HG03565 (cell line): ENCODE measurements around the gene GALNT6.
"Not testable (repeated sequence)": the region's sequence is repeated elsewhere in the genome, so short reads cannot be mapped to it uniquely, and the experiment has no call there.

Source experiments
- ATAC-seq: cut with Tn5 transposase; IDR thresholded peaks from one replicate; pipeline ENCODE4 v1.9.1; 2021; ENCODE audit warnings: mild to moderate bottlenecking, moderate library complexity; ENCODE audit not compliant: unreplicated experiment

The GALNT6 gene

DNA sequence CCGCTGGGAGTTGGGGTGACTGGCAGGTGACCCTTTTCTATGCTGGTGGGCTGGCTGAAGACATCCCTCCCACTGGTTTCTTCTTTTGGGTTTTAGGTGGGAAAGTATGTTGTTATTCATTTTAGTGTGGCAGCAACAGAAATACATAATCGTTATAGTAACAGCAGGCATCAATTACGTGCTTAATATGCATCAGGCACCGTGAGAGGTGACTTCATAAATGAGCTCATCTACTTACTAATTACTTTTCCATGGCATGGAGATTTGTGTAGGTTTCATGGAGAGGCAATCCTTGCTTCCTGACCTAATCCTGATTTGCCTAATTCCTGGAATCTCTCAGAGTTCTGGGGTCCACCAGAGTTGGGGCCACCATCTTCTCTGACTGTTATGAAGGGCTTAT lies 31.4 kb downstream of the GALNT6 start:
- ATAC-seq: no peak

DNA sequence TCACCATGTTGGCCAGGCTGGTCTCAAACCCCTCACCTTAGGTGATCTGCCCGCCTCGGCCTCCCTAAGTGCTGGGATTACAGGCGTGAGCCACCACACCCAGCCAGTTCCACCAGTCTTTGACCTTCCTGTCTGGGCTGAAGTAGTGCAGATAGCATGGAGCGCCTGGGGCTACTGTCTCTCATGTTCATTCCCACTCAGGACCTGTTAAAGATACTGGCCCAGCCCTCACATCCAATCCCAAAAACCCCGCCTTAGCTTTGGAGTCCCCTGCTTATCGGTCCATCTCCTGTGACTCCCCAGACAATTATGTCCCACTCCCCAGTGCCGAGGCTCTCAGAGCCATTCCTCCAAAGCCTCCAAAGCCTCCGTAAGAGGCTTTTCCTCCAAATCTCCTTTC lies 32.7 kb downstream of the GALNT6 start:
- no peak for ATAC-seq

- no peak for ATAC-seq
These were observed 33.7 kb downstream of the GALNT6 start for GRCh38 chr12:51357374-51358047.

GRCh38 chr12:51351913-51352532 lies 39.2 kb downstream of the GALNT6 start:
- ATAC-seq: no peak

DNA sequence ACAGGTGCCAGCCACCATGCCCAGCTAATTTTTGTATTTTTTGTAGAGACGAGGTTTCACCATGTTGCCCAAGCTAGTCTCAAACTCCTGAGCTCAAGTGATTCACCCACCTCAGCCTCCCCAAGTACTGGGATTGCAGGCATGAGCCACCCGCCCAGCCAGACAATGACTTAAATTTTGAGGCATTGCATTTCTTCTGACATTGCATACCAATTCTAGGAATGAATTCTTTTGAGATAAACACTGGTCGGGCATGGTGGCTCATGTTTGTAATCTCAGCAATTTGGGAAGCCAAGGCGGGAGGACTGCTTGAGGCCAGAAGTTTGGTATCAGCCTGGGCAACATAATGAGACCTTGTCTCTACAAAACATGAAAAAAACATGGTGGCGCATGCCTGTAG lies 42.2 kb downstream of the GALNT6 start:
- ATAC-seq: no peak

DNA sequence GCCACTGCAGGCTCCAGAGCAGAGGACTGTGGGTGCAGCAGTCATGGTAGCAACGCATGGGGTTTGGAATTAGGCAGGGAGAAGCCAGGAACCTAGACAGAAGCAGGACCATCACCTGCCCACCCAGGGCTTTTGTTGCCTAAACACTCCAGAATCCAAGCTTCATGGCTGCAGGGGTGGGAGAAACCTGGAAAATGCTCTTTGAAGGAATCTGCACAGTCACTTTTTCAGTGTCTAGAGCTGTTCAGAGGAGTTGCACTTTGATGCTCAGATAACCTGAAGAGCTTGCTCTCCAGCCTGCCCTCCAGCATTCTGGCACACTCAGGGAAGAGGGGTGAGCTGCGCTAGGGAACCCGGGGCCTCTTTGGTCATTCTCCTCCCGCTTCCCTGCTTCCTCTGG lies 43.1 kb downstream of the GALNT6 start:
- no peak for ATAC-seq

DNA sequence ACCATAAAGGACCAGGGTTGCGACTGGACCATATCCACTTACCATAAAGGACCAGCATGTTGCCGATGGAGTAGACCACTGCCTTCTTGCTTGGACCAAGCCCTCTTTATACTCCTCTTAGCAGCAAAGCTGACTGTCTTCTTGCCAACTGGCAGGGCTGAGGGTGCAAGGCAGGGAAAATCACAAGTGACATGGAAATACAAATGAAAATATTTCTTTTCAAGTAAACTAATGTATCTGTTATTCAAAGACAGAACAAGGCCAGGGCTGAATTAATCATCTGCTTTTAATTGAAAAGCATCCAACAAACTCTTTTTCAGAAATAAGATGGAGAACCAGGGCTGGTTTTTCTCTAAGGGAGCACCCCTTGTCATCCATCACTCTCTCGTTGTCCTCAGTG lies 44.6 kb downstream of the GALNT6 start, which contains the start of gene CELA1:
Gene CELA1 (minus strand): TSS at position 99 of the 400 bp plus-strand sequence. CDS start 41 bp downstream, at position 58.
- no peak for ATAC-seq

- ATAC-seq: no peak
These were observed 45.5 kb downstream of the GALNT6 start for GRCh38 chr12:51345681-51346080.

GRCh38 chr12:51343201-51343600 lies 48.0 kb downstream of the GALNT6 start:
- no peak for ATAC-seq

- ATAC-seq: no peak
These were observed 48.8 kb downstream of the GALNT6 start for GRCh38 chr12:51342416-51342815.

DNA sequence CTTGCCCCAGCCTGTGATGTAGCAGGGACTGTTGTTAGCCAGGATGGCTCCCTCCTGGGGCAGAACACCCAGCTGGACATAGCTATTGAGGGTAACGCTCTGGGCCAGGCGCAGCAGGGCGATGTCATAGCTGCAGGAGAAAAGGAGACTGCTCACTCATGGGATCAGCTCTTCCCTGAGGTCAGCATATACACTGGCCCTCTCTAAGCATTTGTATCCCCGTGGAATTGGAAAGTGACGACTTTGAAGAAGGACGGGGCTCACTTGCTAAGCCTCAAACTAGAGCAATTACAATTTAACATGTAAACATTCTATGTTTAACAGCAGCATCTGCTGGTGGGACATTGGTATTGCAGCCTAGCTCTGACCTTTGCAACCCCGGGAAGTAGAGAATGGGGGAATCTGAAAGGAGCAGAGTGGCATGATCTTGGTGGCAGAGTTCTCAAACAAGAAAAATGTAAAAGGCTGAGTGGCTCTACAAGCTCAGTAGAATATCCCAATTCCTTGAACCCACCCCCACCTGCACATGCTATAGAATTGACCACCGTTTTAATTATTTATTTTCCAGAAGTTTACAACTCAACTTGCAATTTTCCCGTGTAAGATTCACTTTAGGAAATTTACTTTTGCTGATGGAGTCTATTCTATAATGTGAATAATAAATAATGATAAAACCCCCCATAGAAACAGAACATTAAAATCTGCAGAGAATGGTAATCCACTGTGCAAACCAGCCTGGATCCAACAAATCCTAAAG lies 49.8 kb downstream of the GALNT6 start:
- no peak for ATAC-seq

DNA sequence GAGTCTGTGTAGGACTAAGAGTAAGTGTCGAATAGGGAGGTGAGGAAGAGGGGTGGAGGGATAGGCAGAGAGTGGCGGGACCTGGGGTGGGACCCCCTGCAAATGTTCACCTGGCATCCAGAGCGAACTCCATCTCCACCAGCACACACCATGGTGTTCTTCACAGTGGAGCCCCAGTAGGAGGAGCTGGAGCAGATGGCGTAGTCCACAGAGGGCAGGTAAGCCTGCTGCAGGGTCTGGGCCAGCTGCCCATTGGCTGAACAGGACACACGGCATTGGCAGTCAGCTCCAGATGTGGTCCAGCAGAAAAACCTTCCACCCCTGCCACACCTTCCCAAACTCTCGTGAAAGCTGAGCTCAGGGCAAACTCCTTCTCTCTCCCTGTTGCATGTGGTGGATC lies 51.5 kb downstream of the GALNT6 start:
- ATAC-seq: no peak

- not testable (repeated sequence) for ATAC-seq
These were observed 53.9 kb downstream of the GALNT6 start for GRCh38 chr12:51337336-51337735.

- no peak for ATAC-seq
These were observed 55.3 kb downstream of the GALNT6 start for GRCh38 chr12:51335931-51336330.

DNA sequence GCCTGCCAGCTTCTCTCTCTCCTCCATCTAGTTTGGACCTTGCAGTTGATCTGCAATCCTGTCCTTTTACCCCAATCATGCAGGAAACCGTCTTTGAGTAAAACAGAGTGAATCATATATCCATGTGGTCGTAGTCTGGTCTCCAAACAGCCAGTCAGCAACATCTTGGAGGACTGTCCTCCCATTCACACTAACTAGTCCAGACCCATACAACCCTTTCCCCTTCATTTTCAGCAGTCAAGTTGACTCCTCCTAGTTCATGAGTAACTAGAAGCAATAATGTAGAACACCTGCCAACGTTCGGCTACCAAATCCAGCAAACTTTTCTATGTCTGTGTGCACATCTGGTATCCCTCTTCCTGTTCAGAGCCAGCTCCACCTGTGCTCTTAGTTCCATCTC lies 56.4 kb downstream of the GALNT6 start:
- no peak for ATAC-seq

DNA sequence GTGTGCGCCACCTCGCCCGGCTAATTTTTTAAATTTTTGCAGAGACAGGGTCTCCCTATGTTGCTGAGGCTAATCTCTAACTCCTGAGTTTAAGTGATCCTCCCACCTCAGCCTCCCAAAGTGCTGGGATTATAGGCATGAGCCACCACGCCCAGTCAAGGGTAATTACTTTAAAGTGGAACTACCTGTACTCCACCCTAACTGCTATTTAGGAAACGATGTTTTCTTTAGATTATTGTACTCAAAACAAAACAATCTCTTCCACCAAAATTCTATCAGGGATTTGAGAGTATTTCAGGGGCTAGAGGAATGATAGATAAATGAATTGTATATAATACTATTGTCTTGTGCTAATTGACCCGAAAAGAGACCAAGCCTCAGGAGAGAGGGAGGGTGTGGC lies 57.7 kb downstream of the GALNT6 start:
- no peak for ATAC-seq

DNA sequence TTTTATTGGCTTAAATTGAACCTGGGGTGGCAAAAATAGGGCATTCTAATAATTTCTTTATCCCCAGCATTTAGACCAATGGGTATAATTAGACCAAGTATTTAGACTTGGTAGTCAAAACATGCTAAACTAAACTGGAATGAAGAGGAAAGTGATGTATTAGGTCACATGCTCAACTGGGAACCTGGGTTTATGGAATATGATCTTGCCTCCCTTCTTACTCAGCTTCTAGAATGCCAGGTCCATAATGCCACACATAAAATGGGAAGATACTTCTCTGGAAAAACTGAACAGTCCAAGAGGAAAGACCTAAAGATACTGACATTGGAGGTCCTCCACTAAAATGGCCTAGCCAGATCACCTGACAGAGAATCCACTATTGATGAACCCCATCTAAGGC lies 61.0 kb downstream of the GALNT6 start:
- ATAC-seq: no peak

GRCh38 chr12:51329742-51330141 lies 61.5 kb downstream of the GALNT6 start:
- ATAC-seq: no peak

DNA sequence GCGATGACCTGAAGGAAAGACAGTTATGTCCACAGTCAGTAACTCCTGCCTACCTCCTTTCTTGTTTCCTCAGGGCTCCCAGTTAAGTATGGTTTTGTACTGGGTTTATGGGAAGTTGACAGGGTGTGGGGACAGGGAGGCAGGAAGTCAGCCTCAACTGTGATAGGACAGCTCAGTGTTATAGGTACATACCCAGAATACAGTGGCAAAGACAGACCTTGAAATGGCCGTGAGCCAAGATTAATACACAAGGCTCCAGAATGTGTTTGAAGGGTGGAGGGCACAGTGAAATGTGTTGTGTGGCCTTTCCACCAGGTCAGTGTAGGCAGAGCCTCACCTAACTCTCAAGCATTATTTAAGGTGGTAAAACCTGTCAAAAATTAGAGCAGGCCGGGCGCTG lies 62.6 kb downstream of the GALNT6 start:
- ATAC-seq: no peak

- ATAC-seq: no peak
These were observed 64.3 kb downstream of the GALNT6 start for GRCh38 chr12:51326698-51327439.

DNA sequence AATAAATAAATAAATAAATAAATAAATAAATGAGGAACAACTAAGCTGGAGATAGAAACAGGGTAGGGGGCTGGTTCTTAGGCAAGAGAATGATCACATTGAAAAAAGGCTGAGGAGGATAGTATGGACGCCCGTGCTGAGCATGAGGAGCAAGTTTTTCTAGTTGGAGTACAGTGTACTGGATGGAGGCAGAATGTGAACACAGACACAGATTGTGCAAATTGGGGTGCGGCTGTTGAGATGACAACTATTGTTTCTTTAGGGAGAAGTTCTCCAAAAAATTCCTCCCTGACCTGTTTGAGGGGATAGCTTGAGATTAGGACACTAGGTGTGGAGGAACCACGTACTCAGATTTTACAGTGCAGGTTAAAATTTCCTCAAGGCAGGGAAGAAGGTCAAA lies 66.3 kb downstream of the GALNT6 start:
- no peak for ATAC-seq
